HG03045 (cell line): ENCODE measurements around the gene IL22RA2.
A peak's percentile ranks its signal among the peaks of the same experiment; 100 is the strongest.
"Not testable (repeated sequence)": the region's sequence is repeated elsewhere in the genome, so short reads cannot be mapped to it uniquely, and the experiment has no call there.

Experiments used
- ATAC-seq: cut with Tn5 transposase; IDR thresholded peaks from one replicate; pipeline ENCODE4 v1.9.1; 2021; ENCODE audit warnings: mild to moderate bottlenecking, moderate library complexity; ENCODE audit not compliant: unreplicated experiment

The IL22RA2 gene

GRCh38 chr6:137126875-137127485 lies 46.5 kb downstream of the IL22RA2 start:
- no peak for ATAC-seq

GRCh38 chr6:137123078-137123477 lies 50.4 kb downstream of the IL22RA2 start:
- no peak for ATAC-seq

- peak; percentile 55 for ATAC-seq
Observed at GRCh38 chr6:137122612-137123011, 50.8 kb downstream of the IL22RA2 start.

GRCh38 chr6:137121401-137121997 lies 51.9 kb downstream of the IL22RA2 start:
- ATAC-seq, result no peak

- no peak for ATAC-seq
Observed at GRCh38 chr6:137120748-137121147, 52.7 kb downstream of the IL22RA2 start.

GRCh38 chr6:137119196-137120104 lies 54.0 kb downstream of the IL22RA2 start:
- ATAC-seq, result no peak

- ATAC-seq, result no peak
Observed at GRCh38 chr6:137117581-137117980, 55.9 kb downstream of the IL22RA2 start.

- ATAC-seq, result no peak
Observed at GRCh38 chr6:137116807-137117206, 56.6 kb downstream of the IL22RA2 start.

GRCh38 chr6:137115658-137116057 lies 57.8 kb downstream of the IL22RA2 start:
- no peak for ATAC-seq

- ATAC-seq, result no peak
Observed at GRCh38 chr6:137112067-137112355, 61.4 kb downstream of the IL22RA2 start.

GRCh38 chr6:137111296-137112066 lies 62.0 kb downstream of the IL22RA2 start:
- ATAC-seq, result no peak

GRCh38 chr6:137107767-137108105 lies 65.7 kb downstream of the IL22RA2 start:
- ATAC-seq, result no peak

GRCh38 chr6:137107047-137107766 lies 66.2 kb downstream of the IL22RA2 start:
- ATAC-seq, result not testable (repeated sequence)

- ATAC-seq, result no peak
Observed at GRCh38 chr6:137106183-137106582, 67.3 kb downstream of the IL22RA2 start.

- ATAC-seq, result no peak
Observed at GRCh38 chr6:137105375-137105774, 68.1 kb downstream of the IL22RA2 start.

GRCh38 chr6:137104926-137105325 lies 68.5 kb downstream of the IL22RA2 start:
- ATAC-seq, result no peak

GRCh38 chr6:137102851-137103492 lies 70.5 kb downstream of the IL22RA2 start:
- ATAC-seq, result peak; percentile 95

GRCh38 chr6:137102050-137102848 lies 71.2 kb downstream of the IL22RA2 start:
- no peak for ATAC-seq

- no peak for ATAC-seq
Observed at GRCh38 chr6:137099689-137100403, 73.6 kb downstream of the IL22RA2 start.
